ENCODE data around the gene RNF222. TPM values are rescaled to one million over a fixed set of nuclear protein-coding genes. Genes with fewer than 3 reads are reported as not detected.

RNF222 gene
- polyA plus RNA-seq, 1 of the 3 experiments (the other 2 are of a cell fraction), result not detected

DNA sequence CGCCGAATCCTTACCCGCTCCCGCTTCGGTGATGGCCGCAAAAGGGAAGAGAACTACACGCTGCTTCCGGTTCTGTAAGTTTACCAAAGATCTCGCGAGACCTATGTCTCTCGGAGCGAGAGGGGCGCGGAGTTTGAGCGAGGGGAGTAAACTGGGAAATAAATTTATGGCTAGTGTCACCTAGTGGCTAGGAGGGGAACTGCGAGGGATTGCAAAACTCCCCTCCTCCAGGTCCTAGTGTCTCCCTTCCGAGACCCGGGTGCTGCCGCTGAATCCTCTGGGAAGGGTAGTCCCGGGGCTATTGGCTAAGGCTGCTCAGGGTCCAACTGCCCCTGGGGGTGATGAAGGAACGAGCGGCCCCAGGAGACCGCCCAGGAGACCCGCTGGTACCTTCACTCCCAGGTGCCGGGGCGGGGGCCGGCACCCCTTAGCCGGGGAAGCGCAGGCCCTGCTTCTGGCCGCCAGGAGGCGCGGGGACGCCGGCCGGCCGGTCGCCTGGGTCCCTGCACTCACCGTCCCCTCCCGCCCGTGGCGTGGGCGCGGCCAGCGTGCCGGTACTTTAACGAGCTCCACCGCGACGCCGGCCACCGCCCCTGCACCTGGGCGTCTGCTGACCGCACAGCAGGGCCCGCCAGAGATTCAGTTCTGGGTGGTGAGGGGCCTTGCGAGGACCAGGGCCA is 14.3 kb downstream of the RNF222 start, which contains the start of gene RPL26:
RPL26 (minus strand) TSS at position 51 of the 680 bp plus-strand sequence. CDS start 883 bp downstream, outside the sequence.
- Histone ChIP-seq H3K9me2 (no peaks in the 10 kb centered on the region), H3K4me1 (ENCODE audit: control insufficient read depth in 1 of 2, insufficient read depth in 2 of 2, low read depth in 1 of 2, low read length in 1 of 2) (peaks cover 21 to 28% of the 10 kb centered on the region in 2 experiments; a peak in 3 of 4 replicates), H3K4me3 (ENCODE audit: low read depth in 2 of 2, low read length in 1 of 2) (peak within 1 kb of the TSS; percentile 73 to 87), H3K9ac (peak within 1 kb of the TSS; percentile 95), H3F3A (replicated peaks; ENCODE audit: insufficient read depth) (peaks cover 64% of the 10 kb centered on the region), H3K79me2 (ENCODE audit: insufficient read depth) (peaks cover 48% of the 10 kb centered on the region), H3K27me3 (ENCODE audit: insufficient read depth) (no peaks in the 10 kb centered on the region), H3K9me3 (no peaks in the 10 kb centered on the region), H3K27ac (ENCODE audit: low read depth in 2 of 2, low read length in 1 of 2) (peak within 1 kb of the TSS; percentile 77 to 90), H2AFZ (ENCODE audit: low read depth) (peak within 1 kb of the TSS; percentile 73), H3K4me2 (peak within 1 kb of the TSS; percentile 98), H4K20me1 (ENCODE audit: insufficient read depth) (peaks cover 39% of the 10 kb centered on the region), H3K36me3 (replicated peaks in 1 of 2; ENCODE audit: control insufficient read depth in 1 of 2, insufficient read depth in 2 of 2, low read length in 1 of 2) (peaks cover 23 to 40% of the 10 kb centered on the region in 2 experiments)
- 0% methylated on average over 12 of the region's 55 CpGs for WGBS (ENCODE audit: low lambda C conversion rate)
- DNase-seq, result peak; percentile 94
- ChIA-PET POLR2A (interaction anchor here (0.7 to 1.2 kb wide), 6 partner anchors 9 to 402 kb away, joined by 3 to 6 read pairs (median 4); partner anchors contain the start of genes MYH10 and SLC25A35), CTCF (interaction anchor here (0.6 to 2.9 kb wide), 40 partner anchors 8 to 407 kb away, joined by 3 to 19 read pairs (median 4); partner anchors contain the start of genes CCDC42, MYH10, NDEL1 and RNF222)
- TF ChIP-seq MXI1 (IDR thresholded peaks at IDR 0.05; ENCODE audit: low read depth, low read length), result peak; percentile 94
- peak; percentile 99 for TF ChIP-seq POLR2AphosphoS5 (IDR thresholded peaks at IDR 0.05; ENCODE audit: low read depth, low read length)
- TF ChIP-seq FOXM1 (IDR thresholded peaks at IDR 0.05; ENCODE audit: low read depth), result 0 out of 2 replicates have a peak, but pooled peaks have one; percentile 17
- TF ChIP-seq ZBTB33 (IDR thresholded peaks at IDR 0.05; ENCODE audit: borderline replicate concordance, low read depth), result peak; percentile 99
- no peak; the same call in 1 of the 2 replicates for TF ChIP-seq JUND (IDR thresholded peaks at IDR 0.05)
- no peak for TF ChIP-seq FOXJ3 (CRISPR knock-in tag; IDR thresholded peaks at IDR 0.05)
- TF ChIP-seq, protein P1, sequence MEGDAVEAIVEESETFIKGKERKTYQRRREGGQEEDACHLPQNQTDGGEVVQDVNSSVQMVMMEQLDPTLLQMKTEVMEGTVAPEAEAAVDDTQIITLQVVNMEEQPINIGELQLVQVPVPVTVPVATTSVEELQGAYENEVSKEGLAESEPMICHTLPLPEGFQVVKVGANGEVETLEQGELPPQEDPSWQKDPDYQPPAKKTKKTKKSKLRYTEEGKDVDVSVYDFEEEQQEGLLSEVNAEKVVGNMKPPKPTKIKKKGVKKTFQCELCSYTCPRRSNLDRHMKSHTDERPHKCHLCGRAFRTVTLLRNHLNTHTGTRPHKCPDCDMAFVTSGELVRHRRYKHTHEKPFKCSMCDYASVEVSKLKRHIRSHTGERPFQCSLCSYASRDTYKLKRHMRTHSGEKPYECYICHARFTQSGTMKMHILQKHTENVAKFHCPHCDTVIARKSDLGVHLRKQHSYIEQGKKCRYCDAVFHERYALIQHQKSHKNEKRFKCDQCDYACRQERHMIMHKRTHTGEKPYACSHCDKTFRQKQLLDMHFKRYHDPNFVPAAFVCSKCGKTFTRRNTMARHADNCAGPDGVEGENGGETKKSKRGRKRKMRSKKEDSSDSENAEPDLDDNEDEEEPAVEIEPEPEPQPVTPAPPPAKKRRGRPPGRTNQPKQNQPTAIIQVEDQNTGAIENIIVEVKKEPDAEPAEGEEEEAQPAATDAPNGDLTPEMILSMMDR (IDR thresholded peaks at IDR 0.05), result peak; percentile 98
- peak; percentile 84; the same call in 1 of the 2 replicates for TF ChIP-seq YY1 (IDR thresholded peaks at IDR 0.05; ENCODE audit: low read depth)
- peak; percentile 100 for TF ChIP-seq TAF1 (IDR thresholded peaks at IDR 0.05; ENCODE audit: borderline replicate concordance, low read depth, low read length)
- peak in 1 of 2 experiments; percentile 8; a peak in 1 of 4 replicates for TF ChIP-seq EP300 (IDR thresholded peaks at IDR 0.05; ENCODE audit: borderline replicate concordance in 1 of 2, low read depth in 1 of 2, low read length in 1 of 2)
- TF ChIP-seq TCF12 (IDR thresholded peaks at IDR 0.05), result peak; percentile 43; the same call in 1 of the 2 replicates
- TF ChIP-seq, protein P2, sequence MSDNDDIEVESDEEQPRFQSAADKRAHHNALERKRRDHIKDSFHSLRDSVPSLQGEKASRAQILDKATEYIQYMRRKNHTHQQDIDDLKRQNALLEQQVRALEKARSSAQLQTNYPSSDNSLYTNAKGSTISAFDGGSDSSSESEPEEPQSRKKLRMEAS (IDR thresholded peaks at IDR 0.05; ENCODE audit: low read depth), result peak; percentile 94
- TF ChIP-seq CHD2 (IDR thresholded peaks at IDR 0.05; ENCODE audit: low read length, partially characterized antibody), result peak; percentile 99
- TF ChIP-seq ELF1 (IDR thresholded peaks at IDR 0.05), result peak; percentile 96
- TF ChIP-seq RCOR1 (IDR thresholded peaks at IDR 0.05; ENCODE audit: low read length), result no peak; the same call in 1 of the 2 replicates
- TF ChIP-seq, protein P3, sequence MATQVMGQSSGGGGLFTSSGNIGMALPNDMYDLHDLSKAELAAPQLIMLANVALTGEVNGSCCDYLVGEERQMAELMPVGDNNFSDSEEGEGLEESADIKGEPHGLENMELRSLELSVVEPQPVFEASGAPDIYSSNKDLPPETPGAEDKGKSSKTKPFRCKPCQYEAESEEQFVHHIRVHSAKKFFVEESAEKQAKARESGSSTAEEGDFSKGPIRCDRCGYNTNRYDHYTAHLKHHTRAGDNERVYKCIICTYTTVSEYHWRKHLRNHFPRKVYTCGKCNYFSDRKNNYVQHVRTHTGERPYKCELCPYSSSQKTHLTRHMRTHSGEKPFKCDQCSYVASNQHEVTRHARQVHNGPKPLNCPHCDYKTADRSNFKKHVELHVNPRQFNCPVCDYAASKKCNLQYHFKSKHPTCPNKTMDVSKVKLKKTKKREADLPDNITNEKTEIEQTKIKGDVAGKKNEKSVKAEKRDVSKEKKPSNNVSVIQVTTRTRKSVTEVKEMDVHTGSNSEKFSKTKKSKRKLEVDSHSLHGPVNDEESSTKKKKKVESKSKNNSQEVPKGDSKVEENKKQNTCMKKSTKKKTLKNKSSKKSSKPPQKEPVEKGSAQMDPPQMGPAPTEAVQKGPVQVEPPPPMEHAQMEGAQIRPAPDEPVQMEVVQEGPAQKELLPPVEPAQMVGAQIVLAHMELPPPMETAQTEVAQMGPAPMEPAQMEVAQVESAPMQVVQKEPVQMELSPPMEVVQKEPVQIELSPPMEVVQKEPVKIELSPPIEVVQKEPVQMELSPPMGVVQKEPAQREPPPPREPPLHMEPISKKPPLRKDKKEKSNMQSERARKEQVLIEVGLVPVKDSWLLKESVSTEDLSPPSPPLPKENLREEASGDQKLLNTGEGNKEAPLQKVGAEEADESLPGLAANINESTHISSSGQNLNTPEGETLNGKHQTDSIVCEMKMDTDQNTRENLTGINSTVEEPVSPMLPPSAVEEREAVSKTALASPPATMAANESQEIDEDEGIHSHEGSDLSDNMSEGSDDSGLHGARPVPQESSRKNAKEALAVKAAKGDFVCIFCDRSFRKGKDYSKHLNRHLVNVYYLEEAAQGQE (IDR thresholded peaks at IDR 0.05; ENCODE audit: low read depth, low read length), result peak; percentile 70
- TF ChIP-seq EZH2phosphoT487 (IDR thresholded peaks at IDR 0.05; ENCODE audit: borderline replicate concordance, low read depth), result no peak
- TF ChIP-seq RAD21 (IDR thresholded peaks at IDR 0.05; ENCODE audit: low read length), result peak; percentile 40; the same call in 1 of the 2 replicates
- TF ChIP-seq, protein P4, sequence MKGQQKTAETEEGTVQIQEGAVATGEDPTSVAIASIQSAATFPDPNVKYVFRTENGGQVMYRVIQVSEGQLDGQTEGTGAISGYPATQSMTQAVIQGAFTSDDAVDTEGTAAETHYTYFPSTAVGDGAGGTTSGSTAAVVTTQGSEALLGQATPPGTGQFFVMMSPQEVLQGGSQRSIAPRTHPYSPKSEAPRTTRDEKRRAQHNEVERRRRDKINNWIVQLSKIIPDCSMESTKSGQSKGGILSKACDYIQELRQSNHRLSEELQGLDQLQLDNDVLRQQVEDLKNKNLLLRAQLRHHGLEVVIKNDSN (IDR thresholded peaks at IDR 0.05; ENCODE audit: borderline replicate concordance, low read depth), result no peak
- TF ChIP-seq, protein P5, sequence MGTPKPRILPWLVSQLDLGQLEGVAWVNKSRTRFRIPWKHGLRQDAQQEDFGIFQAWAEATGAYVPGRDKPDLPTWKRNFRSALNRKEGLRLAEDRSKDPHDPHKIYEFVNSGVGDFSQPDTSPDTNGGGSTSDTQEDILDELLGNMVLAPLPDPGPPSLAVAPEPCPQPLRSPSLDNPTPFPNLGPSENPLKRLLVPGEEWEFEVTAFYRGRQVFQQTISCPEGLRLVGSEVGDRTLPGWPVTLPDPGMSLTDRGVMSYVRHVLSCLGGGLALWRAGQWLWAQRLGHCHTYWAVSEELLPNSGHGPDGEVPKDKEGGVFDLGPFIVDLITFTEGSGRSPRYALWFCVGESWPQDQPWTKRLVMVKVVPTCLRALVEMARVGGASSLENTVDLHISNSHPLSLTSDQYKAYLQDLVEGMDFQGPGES (IDR thresholded peaks at IDR 0.05; ENCODE audit: low read depth, low read length), result no peak
- peak; percentile 53 for TF ChIP-seq SMC3 (IDR thresholded peaks at IDR 0.05; ENCODE audit: low read depth, low read length)

Data from SK-N-SH (cell line).